Ishikawa (cell line): ENCODE measurements around the gene SBNO1.

Source experiments
- CEBPB ChIP-seq: IDR thresholded peaks from 2 replicates; pipeline ENCODE4 v1.6.1; 2012
- CREB1 ChIP-seq: IDR thresholded peaks from 2 replicates; pipeline ENCODE4 v1.6.1; 2012; ENCODE audit warnings: low read depth
- EGR1 ChIP-seq: IDR thresholded peaks from 2 replicates; pipeline ENCODE4 v1.6.1; 2012
- EP300 ChIP-seq: IDR thresholded peaks from 2 replicates; pipeline ENCODE4 v1.6.1; 2012; ENCODE audit warnings: borderline replicate concordance
- FOXM1 ChIP-seq: IDR thresholded peaks from 2 replicates; pipeline ENCODE4 v1.6.1; 2012; ENCODE audit warnings: low read depth, borderline replicate concordance
- MAX ChIP-seq: IDR thresholded peaks from 2 replicates; pipeline ENCODE4 v1.6.1; 2012
- NFIC ChIP-seq: IDR thresholded peaks from 2 replicates; pipeline ENCODE4 v1.6.1; 2012
- RAD21 ChIP-seq: IDR thresholded peaks from 2 replicates; pipeline ENCODE4 v1.6.1; 2012; ENCODE audit warnings: low read depth
- REST ChIP-seq: IDR thresholded peaks from 2 replicates; pipeline ENCODE4 v1.6.1; 2012; ENCODE audit warnings: low read depth, mild to moderate bottlenecking
- TAF1 ChIP-seq: IDR thresholded peaks from 2 replicates; pipeline ENCODE4 v1.6.1; 2012; ENCODE audit warnings: low read depth, mild to moderate bottlenecking
- TCF12 ChIP-seq: IDR thresholded peaks from 2 replicates; pipeline ENCODE4 v1.6.1; 2012; ENCODE audit warnings: low read depth
- TEAD4 ChIP-seq: IDR thresholded peaks from 2 replicates; pipeline ENCODE4 v1.6.1; 2012
- USF1 ChIP-seq: IDR thresholded peaks from 2 replicates; pipeline ENCODE4 v1.6.1; 2012
- YY1 ChIP-seq: IDR thresholded peaks from 2 replicates; pipeline ENCODE4 v1.6.1; 2012; ENCODE audit warnings: low read depth
- ZBTB7A ChIP-seq: IDR thresholded peaks from 2 replicates; pipeline ENCODE4 v1.6.1; 2012; ENCODE audit warnings: low read depth

The SBNO1 gene

GRCh38 chr12:123393747-123394146, 29.1 kb upstream of the SBNO1 start:
- TF ChIP-seq TEAD4: no peak
- no peak for TF ChIP-seq TCF12
- TF ChIP-seq EGR1: no peak

- TF ChIP-seq YY1 (no peak), CEBPB (no peak), REST (no peak), CREB1 (no peak), EGR1 (no peak), MAX (no peak), TCF12 (no peak), USF1 (no peak), EP300 (no peak), FOXM1 (no peak)
Measured at GRCh38 chr12:123391546-123392343, 27.1 kb upstream of the SBNO1 start.

DNA sequence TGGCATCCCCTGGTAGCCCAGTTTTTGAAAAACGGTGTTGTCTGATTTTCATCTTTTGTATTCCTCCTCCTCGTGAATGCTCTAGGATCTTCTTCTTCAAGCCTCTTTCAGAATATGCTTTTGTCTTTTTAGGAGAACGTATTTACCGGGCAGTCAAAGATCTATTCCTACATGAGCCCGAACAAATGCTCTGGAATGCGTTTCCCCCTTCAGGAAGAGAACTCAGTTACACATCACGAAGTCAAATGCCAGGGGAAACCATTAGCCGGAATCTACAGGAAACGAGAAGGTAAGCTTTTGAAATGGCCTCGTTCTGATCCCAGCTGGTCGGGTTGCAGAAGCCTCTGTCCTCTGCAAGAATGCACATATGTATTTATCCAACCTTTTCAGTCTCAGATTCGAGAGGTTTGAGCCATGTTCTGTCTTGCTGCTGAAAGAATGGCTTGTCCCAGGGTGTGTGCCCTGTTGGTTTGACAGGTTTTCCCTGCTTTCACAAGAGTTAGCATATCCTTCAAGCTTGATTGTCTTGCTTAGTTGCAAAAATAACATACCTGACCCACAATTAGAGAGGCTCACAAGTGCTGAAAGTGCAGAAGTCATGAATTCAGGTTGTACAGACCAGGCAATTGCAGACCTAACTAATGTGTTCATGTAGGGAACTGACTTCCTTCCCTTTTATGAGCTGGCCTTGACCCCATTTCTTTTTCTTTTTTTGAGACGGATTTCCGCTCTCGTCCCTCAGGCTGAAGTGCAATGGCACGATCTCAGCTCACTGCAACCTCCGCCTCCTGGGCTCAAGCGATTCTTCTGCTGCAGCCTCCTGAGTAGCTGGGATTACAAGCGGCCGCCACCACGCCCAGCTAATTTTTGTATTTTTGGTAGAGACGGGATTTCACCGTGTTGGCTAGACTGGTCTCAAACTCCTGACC, 26.1 kb upstream of the SBNO1 start:
- no peak for TF ChIP-seq EP300
- no peak for TF ChIP-seq YY1
- TF ChIP-seq ZBTB7A: no peak
- TF ChIP-seq CREB1: no peak

DNA sequence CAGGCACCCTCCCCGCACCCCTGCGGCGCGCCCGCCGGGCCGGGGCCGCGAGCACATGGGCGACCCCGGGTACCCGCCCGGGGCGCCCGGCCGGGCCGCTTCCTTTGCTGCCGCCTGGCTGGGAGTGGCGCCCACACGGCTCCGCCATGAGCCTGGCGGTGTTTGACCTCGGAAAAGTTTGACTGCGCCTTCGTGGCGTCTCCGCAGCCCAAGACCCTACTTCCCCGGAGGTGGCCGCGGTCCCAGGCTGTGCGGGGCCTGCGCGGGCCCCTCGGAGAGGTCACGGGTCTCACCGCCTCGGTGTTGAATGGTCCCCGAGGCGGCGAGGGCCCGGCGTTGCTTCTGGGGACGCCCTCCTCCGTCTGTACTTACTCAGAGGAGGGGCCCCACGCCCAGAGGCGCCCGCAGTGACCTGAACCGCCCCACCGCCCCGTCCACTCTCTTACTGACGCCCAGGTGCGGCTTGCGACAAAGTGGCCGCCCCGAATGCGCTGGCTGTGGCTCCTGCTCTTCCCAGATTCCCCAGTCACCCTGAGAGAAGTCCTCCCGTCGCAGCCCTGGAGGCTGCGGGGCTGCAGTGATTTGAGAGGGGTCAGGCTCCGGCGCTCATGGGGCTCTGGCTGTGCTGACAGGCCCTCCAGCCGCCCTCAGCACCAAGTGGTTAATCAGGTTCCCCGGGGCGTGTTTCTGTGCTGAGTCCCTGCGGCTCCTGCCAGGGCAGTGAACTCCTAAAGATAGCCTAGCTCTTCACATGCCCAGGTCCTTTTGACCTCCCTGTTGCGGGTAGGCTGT, 25.1 kb upstream of the SBNO1 start:
- TF ChIP-seq MAX (peak; percentile 35; the same call in 1 of the 2 replicates), TAF1 (0 out of 2 replicates have a peak, but pooled peaks have one; percentile 27), NFIC (no peak), CEBPB (no peak), TEAD4 (no peak), EP300 (0 out of 2 replicates have a peak, but pooled peaks have one; percentile 25), REST (no peak), YY1 (0 out of 2 replicates have a peak, but pooled peaks have one; percentile 9)

DNA sequence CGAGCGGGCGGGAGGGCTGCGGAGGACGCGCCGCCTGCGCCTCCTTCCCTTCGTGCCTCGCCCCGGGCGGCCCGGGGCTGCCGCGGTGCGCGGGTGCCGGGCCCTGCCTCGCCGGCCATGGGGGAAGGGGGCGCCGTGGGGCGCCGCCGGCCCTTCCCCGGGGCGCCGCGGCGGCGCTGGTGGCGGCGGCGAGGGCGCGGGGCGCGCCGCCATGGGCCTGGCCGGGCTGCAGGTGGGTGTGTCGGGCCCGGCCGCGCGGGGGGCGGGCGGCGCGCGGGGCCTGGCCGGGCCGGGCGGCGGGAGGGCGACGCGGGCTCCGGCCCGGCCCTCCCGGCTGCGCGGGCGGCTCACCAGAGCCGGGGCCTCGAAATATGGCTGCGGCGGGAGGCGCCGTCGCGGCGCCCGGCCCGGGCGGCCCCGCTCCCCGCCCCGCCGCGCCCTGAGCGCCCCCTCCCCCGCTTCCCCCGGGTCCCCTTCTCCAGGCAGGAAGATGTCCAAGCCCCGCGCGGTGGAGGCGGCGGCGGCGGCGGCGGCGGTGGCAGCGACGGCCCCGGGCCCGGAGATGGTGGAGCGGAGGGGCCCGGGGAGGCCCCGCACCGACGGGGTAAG, 24.4 kb upstream of the SBNO1 start:
- TF ChIP-seq TEAD4 (no peak), TAF1 (no peak), EGR1 (no peak), ZBTB7A (no peak), FOXM1 (no peak), RAD21 (no peak)
